Right forelimb (tissue), 1 donor: ENCODE data around the gene MFSD11.
"Not testable (repeated sequence)": the region's sequence is repeated elsewhere in the genome, so short reads cannot be mapped to it uniquely, and the experiment has no call there.

ENCODE experiments used
- DNase-seq: peaks from one replicate; pipeline ENCODE4 v3.0.0-alpha.2; 2018

The MFSD11 gene

GRCh38 chr17:76727745-76728456 is 10.0 kb upstream of the MFSD11 start:
- DNase-seq: no peak

GRCh38 chr17:76731800-76732733 is 5.9 kb upstream of the MFSD11 start:
- not testable (repeated sequence) for DNase-seq

GRCh38 chr17:76732734-76733617 is 4.9 kb upstream of the MFSD11 start:
- DNase-seq: no peak

- no peak for DNase-seq
These were observed 4.3 kb upstream of the MFSD11 start for GRCh38 chr17:76733618-76733957.

GRCh38 chr17:76734080-76734840 is 3.7 kb upstream of the MFSD11 start:
- DNase-seq: no peak

DNA sequence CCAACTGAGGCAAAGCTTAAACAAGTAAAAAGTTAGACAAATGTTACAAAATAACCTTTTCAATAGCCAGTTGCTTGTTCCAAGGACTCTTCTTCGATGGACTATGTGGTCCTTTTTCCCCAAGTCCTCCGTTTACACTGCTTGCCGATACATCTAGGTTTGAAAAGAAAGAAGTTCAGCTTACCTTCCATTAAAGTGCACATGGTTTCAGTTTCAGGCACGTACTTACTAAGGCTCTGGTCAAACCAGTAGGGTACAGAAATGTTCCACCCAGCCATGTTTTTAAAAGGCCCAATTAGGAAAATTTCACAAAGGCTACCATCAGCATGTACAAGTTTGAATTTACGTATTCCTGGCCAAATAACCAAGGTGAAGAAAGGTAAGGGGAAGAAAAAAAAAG is 2.9 kb upstream of the MFSD11 start:
- DNase-seq: no peak

DNA sequence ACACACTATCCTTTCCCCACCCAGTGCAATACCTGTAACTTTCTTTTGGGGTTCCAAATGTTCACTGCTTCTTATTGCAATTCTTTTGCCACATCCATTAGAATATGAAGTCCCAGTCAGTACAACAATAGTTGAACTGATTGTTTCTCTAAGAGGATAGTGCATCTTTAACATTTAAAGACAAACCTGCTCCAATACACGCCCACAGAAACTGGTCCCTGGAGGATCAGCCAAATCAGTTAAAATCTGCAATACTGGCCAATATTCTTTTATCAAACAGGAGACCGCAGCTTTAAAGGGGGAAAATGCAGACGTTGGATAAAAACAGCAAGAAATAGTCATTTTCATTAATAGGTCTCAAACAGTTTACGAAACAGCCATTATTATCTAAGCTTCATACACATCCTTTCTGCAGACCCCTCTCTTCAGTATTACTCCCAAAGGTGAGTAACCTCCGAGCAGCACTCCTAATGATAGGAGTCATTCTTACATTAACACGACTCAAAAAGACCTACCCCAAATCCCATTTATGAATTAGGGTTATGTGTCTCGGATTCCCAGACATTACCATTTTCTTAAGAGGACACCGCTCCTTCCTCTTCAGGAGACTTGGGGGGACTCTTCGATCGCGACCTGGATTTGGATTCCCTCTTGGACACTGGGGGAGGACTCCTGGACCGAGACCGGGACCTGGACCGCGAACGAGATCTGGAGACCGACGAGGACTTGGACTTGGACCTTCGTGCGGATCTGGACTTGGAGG is 2.2 kb upstream of the MFSD11 start:
- DNase-seq: no peak

DNA sequence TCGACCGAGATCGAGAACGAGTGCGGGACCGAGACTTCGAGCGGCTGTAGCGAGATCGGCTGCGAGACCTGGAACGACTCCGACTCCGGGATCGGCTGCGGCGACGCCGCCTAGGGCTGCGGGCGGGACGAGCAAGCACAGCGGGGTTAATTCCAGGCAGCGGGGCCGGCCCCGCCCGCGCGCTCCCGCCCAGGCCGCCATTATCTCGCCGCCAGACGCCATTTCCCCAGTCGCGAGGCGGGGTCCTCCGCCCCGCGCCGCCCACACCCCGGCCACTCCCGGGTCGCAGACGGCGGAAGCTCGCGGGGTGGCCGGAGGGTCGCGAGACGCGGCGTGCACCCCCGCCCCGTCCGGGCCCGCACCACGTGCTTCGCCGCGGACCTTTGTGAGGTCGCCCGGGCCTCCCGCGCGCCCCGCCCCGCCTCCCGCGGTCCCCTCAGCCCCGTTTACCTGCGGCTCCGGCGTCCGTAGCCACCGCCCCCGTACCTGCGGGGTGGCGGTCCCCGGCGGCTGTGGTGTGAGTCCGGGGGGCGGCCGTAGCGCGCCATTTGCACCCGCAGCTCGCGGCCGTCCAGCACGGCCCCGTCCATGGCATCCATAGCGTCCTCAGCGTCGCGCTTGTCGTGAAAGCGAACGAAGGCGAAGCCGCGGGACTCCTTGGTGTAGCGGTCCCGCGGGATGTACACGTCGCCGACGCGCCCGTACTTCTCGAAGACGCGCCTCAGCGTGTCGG is 1.4 kb upstream of the MFSD11 start:
- peak; percentile 86 for DNase-seq

DNA sequence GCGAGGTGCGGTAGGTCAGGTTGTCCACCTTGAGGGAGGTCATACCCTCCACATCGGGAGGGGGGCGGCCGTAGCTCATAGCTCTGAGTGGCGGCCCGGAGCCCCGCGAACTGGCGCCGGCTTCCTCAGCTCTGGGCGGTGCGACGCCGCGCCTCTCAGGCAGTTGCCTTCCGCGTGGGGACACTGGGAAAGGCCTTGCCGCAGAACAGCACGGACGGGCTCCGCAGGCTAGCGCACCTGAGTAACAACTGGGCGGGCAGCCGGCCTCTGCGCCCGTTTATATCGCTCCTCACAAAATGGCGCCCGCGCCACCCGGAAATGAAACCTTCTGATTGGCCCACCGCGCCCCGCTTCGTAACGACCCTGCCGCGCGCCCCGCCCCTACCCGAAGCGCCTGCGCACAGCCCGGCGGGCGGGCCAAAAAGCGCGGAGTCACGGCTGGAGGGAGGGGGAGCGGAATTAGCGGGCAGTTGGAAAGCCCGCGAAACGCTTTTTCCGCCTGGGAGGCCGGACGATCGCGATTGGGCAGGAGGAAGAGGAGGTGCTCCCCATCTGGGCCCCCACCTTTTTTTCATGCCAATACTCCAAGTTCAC is 740 bp upstream of the MFSD11 start, which contains the start of gene SRSF2:
Gene SRSF2, minus strand, starts transcription at position 250 of the 594 bp plus-strand sequence. Its CDS starts 171 bp downstream, at position 79.
- peak; percentile 100 for DNase-seq

DNA sequence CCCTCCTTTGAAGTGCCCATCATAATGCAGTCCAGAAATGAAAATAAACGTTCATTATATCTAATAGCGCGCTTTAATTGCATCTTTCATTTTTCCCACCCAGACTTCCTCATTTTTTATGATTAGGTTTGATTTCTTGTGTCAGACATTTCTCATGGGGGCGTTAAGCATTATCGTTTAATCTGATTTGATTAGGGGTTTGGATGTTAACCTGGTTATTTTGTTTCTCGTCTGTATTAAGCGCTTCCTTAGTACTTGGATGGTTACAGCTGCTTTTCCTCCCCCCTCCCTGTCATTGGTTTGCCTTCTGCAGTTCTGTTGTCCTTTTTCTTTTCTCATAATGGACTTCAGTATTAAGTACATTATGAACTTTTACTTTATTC is 540 bp downstream of the MFSD11 start:
- no peak for DNase-seq

DNA sequence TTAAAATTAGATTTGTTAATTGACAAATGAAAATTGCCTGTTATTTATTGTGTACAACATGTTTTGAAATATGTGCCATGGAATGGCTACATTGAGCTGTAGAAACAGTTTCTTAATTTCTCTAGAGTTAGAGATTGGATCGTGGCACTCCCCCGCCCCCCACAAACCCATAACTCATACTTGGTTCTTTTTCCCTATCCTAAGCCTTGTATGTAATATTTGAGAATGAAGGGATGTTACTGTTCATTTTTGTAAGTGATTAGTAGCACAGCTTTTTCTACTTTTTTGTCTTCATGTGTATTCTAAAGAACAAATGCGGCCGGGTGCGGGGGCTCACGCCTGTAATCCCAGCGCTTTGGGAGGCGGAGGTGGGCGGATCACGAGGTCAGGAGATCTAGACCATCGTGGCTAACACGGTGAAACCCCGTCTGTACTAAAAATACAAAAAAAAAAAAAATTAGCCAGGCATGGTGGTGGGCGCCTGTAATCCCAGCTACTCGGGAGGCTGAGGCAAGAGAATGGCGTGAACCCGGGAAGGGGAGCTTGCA is 1.7 kb downstream of the MFSD11 start:
- not testable (repeated sequence) for DNase-seq

DNA sequence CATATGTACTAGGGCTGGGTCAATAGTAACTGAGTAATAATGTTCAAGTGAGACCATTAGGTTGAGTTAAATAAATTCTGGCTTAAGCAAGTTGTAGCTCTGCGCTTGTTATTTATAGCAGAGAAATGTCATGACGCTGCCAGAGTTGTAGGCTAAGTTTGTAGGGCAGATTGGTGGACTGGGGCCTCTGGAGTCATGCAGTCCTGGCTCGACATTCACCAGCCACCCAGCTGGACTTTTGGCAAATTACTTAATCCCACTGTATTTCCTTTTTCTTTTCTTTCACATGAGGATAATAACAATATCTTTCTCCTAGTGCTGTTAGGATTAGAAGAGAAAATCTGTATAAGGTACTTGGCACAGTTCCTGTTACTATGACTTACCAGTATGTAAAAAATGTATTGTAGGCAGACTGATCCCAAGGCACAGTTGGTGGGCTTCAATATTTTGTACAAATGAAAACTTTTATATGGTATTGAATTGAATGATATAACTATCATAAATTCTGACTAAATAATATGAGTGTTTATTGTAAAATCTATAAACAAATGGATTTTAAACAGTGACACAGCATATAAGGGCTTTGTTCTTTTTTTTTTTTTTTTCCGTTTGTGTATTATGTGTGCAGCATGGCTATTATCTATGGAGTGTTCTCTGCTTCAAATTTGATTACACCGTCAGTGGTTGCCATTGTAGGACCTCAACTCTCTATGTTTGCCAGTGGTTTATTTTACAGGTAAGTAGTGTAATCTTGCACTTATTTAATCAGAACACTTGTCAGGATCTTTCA is 2.6 kb downstream of the MFSD11 start:
- DNase-seq: no peak

DNA sequence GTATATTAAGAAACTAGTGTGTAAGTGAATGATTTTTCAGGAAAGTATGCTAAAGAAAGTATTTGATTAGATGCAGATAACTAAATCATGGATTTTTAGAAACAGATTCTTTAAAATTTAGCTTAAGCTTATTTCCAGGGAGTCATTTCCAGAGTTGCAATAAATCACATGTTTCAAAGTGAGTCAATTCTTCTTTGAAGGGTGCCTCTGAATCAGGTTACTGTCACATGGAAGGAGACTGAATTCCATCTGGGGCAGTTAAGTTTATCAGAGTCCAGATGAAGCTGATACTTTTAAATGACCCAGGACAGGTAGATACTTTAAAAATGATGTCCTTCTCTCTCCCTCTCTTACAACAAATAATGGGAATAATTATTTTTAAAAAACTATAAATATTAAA is 5.0 kb downstream of the MFSD11 start:
- no peak for DNase-seq

GRCh38 chr17:76744747-76745146 is 6.8 kb downstream of the MFSD11 start:
- DNase-seq: no peak

DNA sequence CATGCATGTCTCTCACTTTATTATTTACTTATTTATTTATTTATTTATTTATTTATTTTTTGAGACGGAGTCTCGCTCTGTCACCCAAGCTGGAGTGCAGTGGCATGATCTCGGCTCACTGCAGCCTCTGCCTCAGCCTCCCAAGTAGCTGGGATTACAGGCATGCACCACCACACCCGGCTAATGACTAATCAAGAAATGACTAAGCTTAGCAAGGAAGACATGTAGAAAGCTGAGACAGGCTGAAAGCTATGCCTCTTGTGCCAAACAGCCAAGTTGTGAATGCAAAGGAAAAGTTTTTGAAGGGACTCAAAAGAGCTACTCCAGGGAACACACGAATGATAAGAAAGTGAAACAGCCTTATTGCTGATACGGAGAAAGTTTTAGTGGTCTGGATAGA is 7.9 kb downstream of the MFSD11 start:
- DNase-seq: not testable (repeated sequence)

- DNase-seq: no peak
These were observed 9.9 kb downstream of the MFSD11 start for GRCh38 chr17:76747716-76748363.

- no peak for DNase-seq
These were observed 10.7 kb downstream of the MFSD11 start for GRCh38 chr17:76748657-76749056.

DNA sequence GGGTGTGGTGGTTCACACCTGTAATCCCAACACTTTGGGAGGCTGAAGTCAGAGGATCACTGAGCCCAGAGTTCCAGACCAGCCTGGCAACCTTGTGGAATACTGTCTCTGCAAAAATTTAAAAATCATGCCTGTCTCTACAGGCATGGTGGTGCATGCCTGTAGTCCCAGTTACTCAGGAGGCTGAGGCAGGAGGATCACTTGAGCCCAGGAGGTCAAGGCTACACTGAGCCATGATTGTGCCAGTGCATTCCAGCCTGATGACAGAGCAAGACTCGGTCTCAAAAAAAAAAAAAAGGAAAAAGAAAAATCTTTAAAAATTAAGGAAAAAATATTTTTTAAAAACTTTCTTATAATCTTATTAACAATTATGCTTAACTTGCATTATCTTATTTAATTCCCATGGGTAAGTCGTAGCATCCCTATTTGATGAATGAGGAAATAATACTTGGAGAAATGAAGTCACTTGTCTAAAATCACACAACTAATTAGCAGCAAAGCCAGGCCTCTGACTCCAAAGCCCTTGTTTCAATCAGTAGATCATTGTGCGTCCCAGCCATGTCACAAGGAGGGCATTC is 13.6 kb downstream of the MFSD11 start:
- no peak for DNase-seq
